GM12872 (cell line): ENCODE data around the gene SLC6A1.

Source experiments
- CTCF ChIP-seq: IDR thresholded peaks from 3 replicates; pipeline ENCODE4 v1.5.1; 2011; ENCODE audit warnings: low read depth, mild to moderate bottlenecking, low read length, moderate library complexity; ENCODE audit not compliant: insufficient read depth

Gene SLC6A1

GRCh38 chr3:10973046-10973595 is 19.4 kb upstream of the SLC6A1 start:
- TF ChIP-seq CTCF: no peak

- TF ChIP-seq CTCF: no peak
These were observed 18.4 kb upstream of the SLC6A1 start for GRCh38 chr3:10974131-10974530.

GRCh38 chr3:10974746-10975375 is 17.7 kb upstream of the SLC6A1 start:
- no peak for TF ChIP-seq CTCF

GRCh38 chr3:10975695-10976234 is 16.8 kb upstream of the SLC6A1 start:
- TF ChIP-seq CTCF: no peak

GRCh38 chr3:10976770-10977169 is 15.8 kb upstream of the SLC6A1 start:
- TF ChIP-seq CTCF: no peak

- no peak for TF ChIP-seq CTCF
These were observed 14.5 kb upstream of the SLC6A1 start for GRCh38 chr3:10977892-10978510.

GRCh38 chr3:10978956-10979355 is 13.6 kb upstream of the SLC6A1 start:
- no peak for TF ChIP-seq CTCF
